SK-N-SH (cell line): ENCODE measurements around the gene CIAO2B. TPM values are rescaled to one million over a fixed set of nuclear protein-coding genes. Genes with fewer than 3 reads are reported as not detected.

Source experiments
- CTCF ChIA-PET: fragments of 300-600, 350-600 bp; formaldehyde crosslinking; extraction: SDS; loops from one replicate; lab custom pipeline; 2021; lab: Yijun Ruan, JAX
- POLR2A ChIA-PET: fragments of 350-600 bp; sonication (Branson Sonifier 250); formaldehyde crosslinking; extraction: SDS; loops from one replicate; lab custom pipeline; 2020; ENCODE audit warnings: antibody characterized with exemption, inconsistent platforms; lab: Yijun Ruan, JAX
- DNase-seq: peaks from one replicate; pipeline ENCODE4 v3.0.0; 2012
- H2AFZ ChIP-seq: fragments of 200-600 bp; sonication (generic); 2 replicates; pipeline ENCODE4 v1.8.1; 2016; ENCODE audit warnings: antibody characterized with exemption, mild to moderate bottlenecking, low read depth
- H3F3A ChIP-seq: fragments of 200-600 bp; sonication (generic); replicated peaks from 2 replicates; pipeline ENCODE3; 2016; ENCODE audit warnings: antibody characterized with exemption, mild to moderate bottlenecking; ENCODE audit not compliant: insufficient read depth
- H3K27ac ChIP-seq, 2 experiments: fragments of 200-500 bp in 1 of 2; fragments of 200-600 bp in 1 of 2; sonication (Bioruptor generic) in 1 of 2; sonication (generic), shearing (Covaris generic) in 1 of 2; 2 replicates each; pipeline versions ENCODE4 v1.5.1 to v1.6.1; 2014 to 2016; ENCODE audit warnings: low read depth in 2 of 2, inconsistent platforms in 1 of 2, low read length in 1 of 2, mild to moderate bottlenecking in 1 of 2, mixed read lengths in 1 of 2
- H3K27me3 ChIP-seq: fragments of 200-600 bp; sonication (generic), shearing (Covaris generic); 2 replicates; pipeline ENCODE4 v1.6.1; 2016; ENCODE audit warnings: mixed run types; ENCODE audit not compliant: insufficient read depth
- H3K36me3 ChIP-seq, 2 experiments: fragments of 200-500 bp in 1 of 2; fragments of 200-600 bp in 1 of 2; sonication (Bioruptor generic) in 1 of 2; sonication (generic) in 1 of 2; replicated peaks in 1 of 2; 2 replicates each; pipeline versions ENCODE3 to v1.5.1; 2014 to 2016; ENCODE audit warnings: low read length in 1 of 2, mild to moderate bottlenecking in 1 of 2; ENCODE audit not compliant: insufficient read depth in 2 of 2, control insufficient read depth in 1 of 2
- H3K4me1 ChIP-seq, 2 experiments: fragments of 200-500 bp in 1 of 2; fragments of 200-600 bp in 1 of 2; sonication (Bioruptor generic) in 1 of 2; sonication (generic), shearing (Covaris generic) in 1 of 2; 2 replicates each; pipeline versions ENCODE4 v1.5.1 to v1.6.1; 2014 to 2016; ENCODE audit warnings: low read depth in 1 of 2, low read length in 1 of 2, mixed run types in 1 of 2; ENCODE audit not compliant: insufficient read depth in 2 of 2, control insufficient read depth in 1 of 2
- H3K4me2 ChIP-seq: fragments of 200-600 bp; sonication (generic), shearing (Covaris generic); 2 replicates; pipeline ENCODE4 v1.6.1; 2017; ENCODE audit warnings: mixed run types
- H3K4me3 ChIP-seq, 2 experiments: fragments of 200-500 bp in 1 of 2; fragments of 200-600 bp in 1 of 2; sonication (Bioruptor generic) in 1 of 2; sonication (generic), shearing (Covaris generic) in 1 of 2; 2 replicates each; pipeline versions ENCODE4 v1.5.1 to v1.8.1; 2014 to 2016; ENCODE audit warnings: low read depth in 2 of 2, inconsistent platforms in 1 of 2, low read length in 1 of 2, mild to moderate bottlenecking in 1 of 2, mixed read lengths in 1 of 2, moderate library complexity in 1 of 2
- H3K79me2 ChIP-seq: fragments of 200-600 bp; sonication (generic); 2 replicates; pipeline ENCODE4 v1.8.1; 2017; ENCODE audit warnings: mild to moderate bottlenecking; ENCODE audit not compliant: insufficient read depth
- H3K9ac ChIP-seq: fragments of 200-600 bp; sonication (generic); 2 replicates; pipeline ENCODE4 v1.6.1; 2017; ENCODE audit warnings: mixed run types
- H3K9me2 ChIP-seq: fragments of 200-600 bp; sonication (generic); 2 replicates; pipeline ENCODE4 v1.6.1; 2017; ENCODE audit warnings: mixed run types
- H3K9me3 ChIP-seq: fragments of 200-600 bp; sonication (generic); 2 replicates; pipeline ENCODE4 v1.6.1; 2017; ENCODE audit warnings: mixed run types, mild to moderate bottlenecking, moderate library complexity
- H4K20me1 ChIP-seq: fragments of 200-600 bp; sonication (generic); 2 replicates; pipeline ENCODE4 v1.6.1; 2017; ENCODE audit warnings: mild to moderate bottlenecking, mixed run types; ENCODE audit not compliant: insufficient read depth
- CHD2 ChIP-seq: fragments of 150-350 bp; IDR thresholded peaks from 2 replicates; pipeline ENCODE4 v1.6.1; 2018; ENCODE audit warnings: low read length; ENCODE audit not compliant: partially characterized antibody
- ELF1 ChIP-seq: IDR thresholded peaks from 2 replicates; pipeline ENCODE4 v1.4.0; 2012
- EP300 ChIP-seq, 2 experiments: IDR thresholded peaks; 2 replicates each; pipeline versions ENCODE4 v1.4.0 to v1.6.1; 2012; ENCODE audit warnings: borderline replicate concordance in 1 of 2, low read depth in 1 of 2, low read length in 1 of 2
- EZH2phosphoT487 ChIP-seq: fragments of 200-600 bp; sonication (generic); IDR thresholded peaks from 2 replicates; pipeline ENCODE4 v1.6.1; 2017; ENCODE audit warnings: low read depth, mixed run types, mild to moderate bottlenecking, antibody characterized with exemption, moderate library complexity, borderline replicate concordance
- FOSL2 ChIP-seq: IDR thresholded peaks from 2 replicates; pipeline ENCODE4 v1.4.0; 2012; ENCODE audit warnings: low read depth, mild to moderate bottlenecking, moderate library complexity, borderline replicate concordance
- FOXJ3 ChIP-seq: sonication (generic); formaldehyde crosslinking; IDR thresholded peaks from 2 replicates; pipeline ENCODE4 v1.5.1; 2020; ENCODE audit warnings: mild to moderate bottlenecking, missing genetic modification reagents
- GABPA ChIP-seq: IDR thresholded peaks from 2 replicates; pipeline ENCODE4 v1.4.0; 2012; ENCODE audit warnings: low read depth, mild to moderate bottlenecking
- GATA2 ChIP-seq: sonication (generic); formaldehyde crosslinking; IDR thresholded peaks from 2 replicates; pipeline ENCODE4 v1.5.0; 2020; ENCODE audit warnings: mild to moderate bottlenecking, missing genetic modification reagents
- NFIC ChIP-seq: IDR thresholded peaks from 2 replicates; pipeline ENCODE4 v1.4.0; 2012; ENCODE audit warnings: borderline replicate concordance
- NRF1 ChIP-seq: IDR thresholded peaks from 2 replicates; pipeline ENCODE4 v1.6.1; 2012; ENCODE audit warnings: low read depth, mild to moderate bottlenecking, low read length
- RCOR1 ChIP-seq: fragments of 150-350 bp; IDR thresholded peaks from 2 replicates; pipeline ENCODE4 v1.6.1; 2017; ENCODE audit warnings: antibody characterized with exemption, low read length
- RFX5 ChIP-seq: IDR thresholded peaks from 2 replicates; pipeline ENCODE4 v1.6.1; 2012; ENCODE audit warnings: mild to moderate bottlenecking, improper control_type of control experiment, low read length
- RXRA ChIP-seq: IDR thresholded peaks from 2 replicates; pipeline ENCODE4 v1.4.0; 2012; ENCODE audit warnings: low read depth, mild to moderate bottlenecking, borderline replicate concordance
- SMC3 ChIP-seq: IDR thresholded peaks from 2 replicates; pipeline ENCODE4 v1.6.1; 2012; ENCODE audit warnings: low read depth, low read length, improper control_type of control experiment
- TCF12 ChIP-seq: IDR thresholded peaks from 2 replicates; pipeline ENCODE4 v1.4.0; 2012
- TEAD4 ChIP-seq: IDR thresholded peaks from 2 replicates; pipeline ENCODE4 v1.4.0; 2012; ENCODE audit warnings: mild to moderate bottlenecking, borderline replicate concordance; ENCODE audit not compliant: insufficient read depth
- YY1 ChIP-seq: IDR thresholded peaks from 2 replicates; pipeline ENCODE4 v1.4.0; 2012; ENCODE audit warnings: low read depth, mild to moderate bottlenecking
- WGBS: methylation state at CpG from one replicate; pipeline ENCODE4 v1.1.6; 2017; ENCODE audit warnings: low lambda C conversion rate; 5-methylcytosine and 5-hydroxymethylcytosine counted together
- polyA plus RNA-seq, 3 experiments: library from polyadenylated mRNA; depleted of rRNA; stranded (reverse); fragments of >200 nt; gene quantifications; 2 replicates each; pipeline ENCODE4 v1.2.3, GENCODE V29; 2012
- TF ChIP-seq, protein P1 (sequence below): fragments of 150-350 bp; IDR thresholded peaks from 2 replicates; pipeline ENCODE4 v1.6.1; 2017; ENCODE audit warnings: antibody characterized with exemption, low read length, low read depth, borderline replicate concordance
- TF ChIP-seq, protein P2 (sequence below): IDR thresholded peaks from 2 replicates; pipeline ENCODE4 v1.4.0; 2012; ENCODE audit warnings: low read depth, borderline replicate concordance
- TF ChIP-seq, protein P3 (sequence below): fragments of 150-350 bp; IDR thresholded peaks from 2 replicates; pipeline ENCODE4 v1.6.1; 2016; ENCODE audit warnings: mild to moderate bottlenecking, low read depth, low read length
- TF ChIP-seq, protein P4 (sequence below): fragments of 200-600 bp; sonication (generic); IDR thresholded peaks from 2 replicates; pipeline ENCODE4 v1.6.1; 2017; ENCODE audit warnings: antibody characterized with exemption, mild to moderate bottlenecking, moderate library complexity
- TF ChIP-seq, protein P5 (sequence below): IDR thresholded peaks from 2 replicates; pipeline ENCODE4 v1.4.0; 2012; ENCODE audit warnings: low read depth

CIAO2B gene
- polyA plus RNA-seq, 1 of the 3 experiments (the other 2 are of a cell fraction), result 665 TPM

DNA sequence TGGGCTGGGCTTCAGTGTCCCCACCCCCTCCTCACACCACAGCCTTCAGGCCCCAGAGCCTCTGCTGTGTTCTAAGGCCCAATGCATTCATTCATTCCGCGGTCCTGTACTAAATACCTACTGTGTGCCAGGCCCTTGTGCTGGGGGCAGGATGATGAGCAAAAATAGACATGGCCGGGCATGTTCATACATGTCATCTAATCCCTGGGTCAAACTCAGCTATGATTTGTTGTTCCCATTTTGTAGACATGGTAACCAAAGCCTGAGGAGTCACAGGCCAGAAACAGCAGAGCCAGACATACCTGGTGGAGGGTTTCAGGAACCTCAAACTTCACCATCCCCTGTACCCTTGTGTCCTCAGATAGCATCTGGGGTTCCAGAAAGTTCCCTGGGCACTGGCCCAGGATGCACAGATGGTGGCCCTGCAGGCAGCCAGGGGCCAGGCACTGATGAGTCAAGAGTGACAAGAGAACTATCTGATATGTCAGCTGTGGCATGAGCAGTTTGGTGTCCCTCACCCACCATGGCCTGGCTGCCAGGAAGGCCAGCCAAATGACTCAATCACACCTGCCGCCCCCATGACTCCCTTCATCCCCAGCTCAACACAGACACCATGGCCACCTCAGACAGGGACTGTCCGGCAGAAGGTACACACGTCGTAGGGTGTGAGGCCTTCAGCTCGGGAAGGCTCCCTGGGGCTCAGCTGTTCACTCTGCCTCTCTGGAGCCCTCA, 6.1 kb downstream of the CIAO2B start:
- no peaks in the 10 kb centered on the region for H3K27me3 ChIP-seq
- H3K9ac ChIP-seq, result peak overlapping the region; percentile 22; the same call in 1 of the 2 replicates
- peaks cover 11 to 17% of the 10 kb centered on the region in 2 experiments; a peak in 3 of 4 replicates for H3K4me1 ChIP-seq
- no peak overlapping the region for H3K4me2 ChIP-seq
- H3K27ac ChIP-seq, result peak overlapping the region; percentile 13 to 71; a peak in 3 of 4 replicates
- POLR2A ChIA-PET, result interaction anchor here (0.6 to 1.0 kb wide), 3 partner anchors 33 to 325 kb away, joined by 3 to 6 read pairs (median 4); no protein-coding TSS in a partner anchor
- H2AFZ ChIP-seq, result no peak overlapping the region
- no peaks in the 10 kb centered on the region for H3K9me2 ChIP-seq
- no peak for DNase-seq
- WGBS, result 91% methylated on average over 6 of the region's 8 CpGs
- H4K20me1 ChIP-seq, result no peaks in the 10 kb centered on the region
- CTCF ChIA-PET, result interaction anchor here (0.7 to 13.6 kb wide), 13 partner anchors 8 to 227 kb away, joined by 3 to 174 read pairs (median 4); partner anchors contain the start of genes CDH16 and PDP2
- H3K4me3 ChIP-seq, result no peak overlapping the region
- peaks cover 0 to 3% of the 10 kb centered on the region in 2 experiments for H3K36me3 ChIP-seq
- peaks cover 11% of the 10 kb centered on the region for H3K79me2 ChIP-seq
- H3K9me3 ChIP-seq, result no peaks in the 10 kb centered on the region
- peaks cover 18% of the 10 kb centered on the region for H3F3A ChIP-seq
- TF ChIP-seq NRF1 (no peak), EP300 (IDR thresholded peaks at IDR 0.05; ENCODE audit: borderline replicate concordance in 1 of 2, low read depth in 1 of 2, low read length in 1 of 2) (peak in 1 of 2 experiments; percentile 39; a peak in 1 of 4 replicates), EZH2phosphoT487 (no peak), NFIC (peak; percentile 76), TEAD4 (no peak), RXRA (peak; percentile 39; the same call in 1 of the 2 replicates), GATA2 (no peak), FOSL2 (no peak; the same call in 1 of the 2 replicates), GABPA (no peak), RFX5 (no peak), SMC3 (no peak), ELF1 (no peak), FOXJ3 (CRISPR knock-in tag) (no peak), CHD2 (no peak), YY1 (no peak), RCOR1 (no peak), TCF12 (peak; percentile 83)
- TF ChIP-seq, protein P1, sequence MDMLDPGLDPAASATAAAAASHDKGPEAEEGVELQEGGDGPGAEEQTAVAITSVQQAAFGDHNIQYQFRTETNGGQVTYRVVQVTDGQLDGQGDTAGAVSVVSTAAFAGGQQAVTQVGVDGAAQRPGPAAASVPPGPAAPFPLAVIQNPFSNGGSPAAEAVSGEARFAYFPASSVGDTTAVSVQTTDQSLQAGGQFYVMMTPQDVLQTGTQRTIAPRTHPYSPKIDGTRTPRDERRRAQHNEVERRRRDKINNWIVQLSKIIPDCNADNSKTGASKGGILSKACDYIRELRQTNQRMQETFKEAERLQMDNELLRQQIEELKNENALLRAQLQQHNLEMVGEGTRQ, result no peak
- TF ChIP-seq, protein P2, sequence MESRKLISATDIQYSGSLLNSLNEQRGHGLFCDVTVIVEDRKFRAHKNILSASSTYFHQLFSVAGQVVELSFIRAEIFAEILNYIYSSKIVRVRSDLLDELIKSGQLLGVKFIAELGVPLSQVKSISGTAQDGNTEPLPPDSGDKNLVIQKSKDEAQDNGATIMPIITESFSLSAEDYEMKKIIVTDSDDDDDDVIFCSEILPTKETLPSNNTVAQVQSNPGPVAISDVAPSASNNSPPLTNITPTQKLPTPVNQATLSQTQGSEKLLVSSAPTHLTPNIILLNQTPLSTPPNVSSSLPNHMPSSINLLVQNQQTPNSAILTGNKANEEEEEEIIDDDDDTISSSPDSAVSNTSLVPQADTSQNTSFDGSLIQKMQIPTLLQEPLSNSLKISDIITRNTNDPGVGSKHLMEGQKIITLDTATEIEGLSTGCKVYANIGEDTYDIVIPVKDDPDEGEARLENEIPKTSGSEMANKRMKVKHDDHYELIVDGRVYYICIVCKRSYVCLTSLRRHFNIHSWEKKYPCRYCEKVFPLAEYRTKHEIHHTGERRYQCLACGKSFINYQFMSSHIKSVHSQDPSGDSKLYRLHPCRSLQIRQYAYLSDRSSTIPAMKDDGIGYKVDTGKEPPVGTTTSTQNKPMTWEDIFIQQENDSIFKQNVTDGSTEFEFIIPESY, result no peak
- TF ChIP-seq, protein P3, sequence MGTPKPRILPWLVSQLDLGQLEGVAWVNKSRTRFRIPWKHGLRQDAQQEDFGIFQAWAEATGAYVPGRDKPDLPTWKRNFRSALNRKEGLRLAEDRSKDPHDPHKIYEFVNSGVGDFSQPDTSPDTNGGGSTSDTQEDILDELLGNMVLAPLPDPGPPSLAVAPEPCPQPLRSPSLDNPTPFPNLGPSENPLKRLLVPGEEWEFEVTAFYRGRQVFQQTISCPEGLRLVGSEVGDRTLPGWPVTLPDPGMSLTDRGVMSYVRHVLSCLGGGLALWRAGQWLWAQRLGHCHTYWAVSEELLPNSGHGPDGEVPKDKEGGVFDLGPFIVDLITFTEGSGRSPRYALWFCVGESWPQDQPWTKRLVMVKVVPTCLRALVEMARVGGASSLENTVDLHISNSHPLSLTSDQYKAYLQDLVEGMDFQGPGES, result no peak
- TF ChIP-seq, protein P4, sequence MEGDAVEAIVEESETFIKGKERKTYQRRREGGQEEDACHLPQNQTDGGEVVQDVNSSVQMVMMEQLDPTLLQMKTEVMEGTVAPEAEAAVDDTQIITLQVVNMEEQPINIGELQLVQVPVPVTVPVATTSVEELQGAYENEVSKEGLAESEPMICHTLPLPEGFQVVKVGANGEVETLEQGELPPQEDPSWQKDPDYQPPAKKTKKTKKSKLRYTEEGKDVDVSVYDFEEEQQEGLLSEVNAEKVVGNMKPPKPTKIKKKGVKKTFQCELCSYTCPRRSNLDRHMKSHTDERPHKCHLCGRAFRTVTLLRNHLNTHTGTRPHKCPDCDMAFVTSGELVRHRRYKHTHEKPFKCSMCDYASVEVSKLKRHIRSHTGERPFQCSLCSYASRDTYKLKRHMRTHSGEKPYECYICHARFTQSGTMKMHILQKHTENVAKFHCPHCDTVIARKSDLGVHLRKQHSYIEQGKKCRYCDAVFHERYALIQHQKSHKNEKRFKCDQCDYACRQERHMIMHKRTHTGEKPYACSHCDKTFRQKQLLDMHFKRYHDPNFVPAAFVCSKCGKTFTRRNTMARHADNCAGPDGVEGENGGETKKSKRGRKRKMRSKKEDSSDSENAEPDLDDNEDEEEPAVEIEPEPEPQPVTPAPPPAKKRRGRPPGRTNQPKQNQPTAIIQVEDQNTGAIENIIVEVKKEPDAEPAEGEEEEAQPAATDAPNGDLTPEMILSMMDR, result no peak
- TF ChIP-seq, protein P5, sequence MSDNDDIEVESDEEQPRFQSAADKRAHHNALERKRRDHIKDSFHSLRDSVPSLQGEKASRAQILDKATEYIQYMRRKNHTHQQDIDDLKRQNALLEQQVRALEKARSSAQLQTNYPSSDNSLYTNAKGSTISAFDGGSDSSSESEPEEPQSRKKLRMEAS, result 0 out of 2 replicates have a peak, but pooled peaks have one; percentile 25
